NCI-H2107 treated with DMSO at 0.1 percent for 48 hours (cell line): ENCODE data around the gene TSPAN9.

Source experiments
- DNase-seq: peaks from one replicate; lab custom pipeline; 2025; ENCODE audit not compliant: unreplicated experiment; lab: John Stamatoyannopoulos, UW

The TSPAN9 gene

GRCh38 chr12:3184485-3184884 is 107.3 kb downstream of the TSPAN9 start:
- DNase-seq, result no peak

- DNase-seq, result no peak
These were observed 108.2 kb downstream of the TSPAN9 start for GRCh38 chr12:3185260-3185870.

GRCh38 chr12:3186546-3187215 is 109.5 kb downstream of the TSPAN9 start:
- DNase-seq, result no peak

- DNase-seq, result no peak
These were observed 110.9 kb downstream of the TSPAN9 start for GRCh38 chr12:3187846-3188770.

- peak; percentile 15 for DNase-seq
These were observed 112.1 kb downstream of the TSPAN9 start for GRCh38 chr12:3189282-3189681.

GRCh38 chr12:3190101-3190500 is 112.9 kb downstream of the TSPAN9 start:
- DNase-seq, result no peak

GRCh38 chr12:3191450-3191849 is 114.3 kb downstream of the TSPAN9 start:
- no peak for DNase-seq

GRCh38 chr12:3192221-3192620 is 115.0 kb downstream of the TSPAN9 start:
- DNase-seq, result no peak

GRCh38 chr12:3193131-3193530 is 116.0 kb downstream of the TSPAN9 start:
- DNase-seq, result no peak

- DNase-seq, result no peak
These were observed 116.6 kb downstream of the TSPAN9 start for GRCh38 chr12:3193755-3194154.

- DNase-seq, result no peak
These were observed 118.2 kb downstream of the TSPAN9 start for GRCh38 chr12:3195337-3195736.

- DNase-seq, result no peak
These were observed 118.8 kb downstream of the TSPAN9 start for GRCh38 chr12:3195859-3196483.

GRCh38 chr12:3196488-3196887 is 119.3 kb downstream of the TSPAN9 start:
- DNase-seq, result no peak

- DNase-seq, result no peak
These were observed 120.1 kb downstream of the TSPAN9 start for GRCh38 chr12:3197131-3197818.

GRCh38 chr12:3199551-3200031 is 122.4 kb downstream of the TSPAN9 start:
- no peak for DNase-seq

- DNase-seq, result no peak
These were observed 122.9 kb downstream of the TSPAN9 start for GRCh38 chr12:3200032-3200617.

- no peak for DNase-seq
These were observed 123.6 kb downstream of the TSPAN9 start for GRCh38 chr12:3200814-3201233.

GRCh38 chr12:3201339-3202051 is 124.3 kb downstream of the TSPAN9 start:
- no peak for DNase-seq

GRCh38 chr12:3202096-3202495 is 124.9 kb downstream of the TSPAN9 start:
- no peak for DNase-seq
